ENCODE data around the gene KRTAP4-6. TPM values are rescaled to one million over a fixed set of nuclear protein-coding genes. Genes with fewer than 3 reads are reported as not detected.
A peak's percentile ranks its signal among the peaks of the same experiment; 100 is the strongest.

Gene KRTAP4-6
- total and polyA plus RNA-seq, 2 of the 13 experiments (the other 11 are each of a cell fraction or from before 2014, with no cell fraction given) = not detected

DNA sequence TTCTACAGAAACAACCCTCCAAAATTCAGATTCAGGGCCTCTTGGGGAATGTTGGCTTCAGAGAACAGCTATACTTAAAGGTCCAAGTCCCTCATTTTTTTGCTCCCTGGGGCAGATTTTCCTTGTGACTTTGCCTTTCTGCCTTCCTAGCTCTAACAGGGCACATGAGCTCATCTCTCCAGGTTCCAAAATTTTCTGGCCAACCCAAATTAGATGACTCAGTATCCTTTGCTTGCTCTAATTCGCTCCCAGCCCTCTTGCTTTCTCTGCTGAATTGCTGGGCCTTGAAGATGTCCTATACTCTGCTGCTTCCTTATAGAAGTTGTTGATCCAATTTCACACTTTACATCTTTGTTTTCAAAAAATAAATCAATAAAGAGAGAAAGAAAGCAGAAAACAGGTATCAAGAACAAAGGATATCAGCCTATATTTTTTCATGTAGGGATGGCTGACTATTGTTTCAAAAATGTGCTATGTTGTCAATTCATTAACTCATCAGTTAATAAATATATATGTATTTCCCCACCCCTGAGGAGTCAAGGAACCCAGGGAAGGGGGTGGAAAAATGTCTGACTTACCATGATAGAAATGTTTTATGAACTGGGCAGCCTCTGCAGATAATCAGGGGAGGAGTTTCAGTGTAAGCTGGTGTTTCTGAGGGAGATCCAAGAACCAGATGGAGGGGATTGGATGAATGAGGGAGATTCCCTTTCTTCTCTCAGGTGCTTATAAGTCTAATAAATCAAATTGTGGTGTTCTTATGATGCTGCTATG lies 38.7 kb upstream of the KRTAP4-6 start:
- DNase-seq (ENCODE audit: low spot score) = no peak
- ChIA-PET CTCF (ENCODE audit: low intra/inter-chr PET ratio, low total read pairs) (no interaction called here), POLR2A (no interaction called here)
- no peak for TF ChIP-seq LCORL (IDR thresholded peaks at IDR 0.05)
- TF ChIP-seq LCORL (CRISPR knock-in tag; IDR thresholded peaks at IDR 0.05) = no peak
- TF ChIP-seq MAFK (conservative IDR thresholded peaks at IDR 0.05 in 1 of 2, IDR thresholded peaks at IDR 0.05 in 1 of 2; ENCODE audit: low read length in 2 of 2) = 0 out of 4 replicates have a peak, but pooled peaks of 1 of the 2 experiments have one; percentile 2
- no peak for TF ChIP-seq ZNF143 (CRISPR knock-in tag; IDR thresholded peaks at IDR 0.05)
- TF ChIP-seq, protein P1, sequence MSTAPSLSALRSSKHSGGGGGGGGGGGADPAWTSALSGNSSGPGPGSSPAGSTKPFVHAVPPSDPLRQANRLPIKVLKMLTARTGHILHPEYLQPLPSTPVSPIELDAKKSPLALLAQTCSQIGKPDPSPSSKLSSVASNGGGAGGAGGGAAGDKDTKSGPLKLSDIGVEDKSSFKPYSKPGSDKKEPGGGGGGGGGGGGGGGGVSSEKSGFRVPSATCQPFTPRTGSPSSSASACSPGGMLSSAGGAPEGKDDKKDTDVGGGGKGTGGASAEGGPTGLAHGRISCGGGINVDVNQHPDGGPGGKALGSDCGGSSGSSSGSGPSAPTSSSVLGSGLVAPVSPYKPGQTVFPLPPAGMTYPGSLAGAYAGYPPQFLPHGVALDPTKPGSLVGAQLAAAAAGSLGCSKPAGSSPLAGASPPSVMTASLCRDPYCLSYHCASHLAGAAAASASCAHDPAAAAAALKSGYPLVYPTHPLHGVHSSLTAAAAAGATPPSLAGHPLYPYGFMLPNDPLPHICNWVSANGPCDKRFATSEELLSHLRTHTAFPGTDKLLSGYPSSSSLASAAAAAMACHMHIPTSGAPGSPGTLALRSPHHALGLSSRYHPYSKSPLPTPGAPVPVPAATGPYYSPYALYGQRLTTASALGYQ (CRISPR knock-in tag; IDR thresholded peaks at IDR 0.05) = no peak
- no peak for TF ChIP-seq PHF5A (CRISPR knock-in tag; IDR thresholded peaks at IDR 0.05; ENCODE audit: low read depth, unreplicated experiment)
- Histone ChIP-seq H3K27me3 (ENCODE audit: control insufficient read depth in 1 of 2, insufficient read depth in 2 of 2, low read length in 2 of 2) (peaks cover 0 to 33% of the 10 kb centered on the region in 2 experiments; a peak in 3 of 5 replicates), H2AFZ (ENCODE audit: low read length) (no peak overlapping the region), H4K20me1 (ENCODE audit: insufficient read depth, low read length) (no peaks in the 10 kb centered on the region), H3K4me2 (ENCODE audit: low read depth, low read length) (no peak overlapping the region), H3K27ac (ENCODE audit: extremely low read length, insufficient read depth, low read length) (no peak overlapping the region), H3K9ac (ENCODE audit: insufficient read depth, low read depth, low read length) (no peak overlapping the region), H3K4me1 (ENCODE audit: insufficient read depth, low read length) (no peaks in the 10 kb centered on the region), H3K9me3 (ENCODE audit: low read length) (no peaks in the 10 kb centered on the region), H3K4me3 (replicated peaks in 1 of 3; ENCODE audit: insufficient read depth in 1 of 3, low read depth in 2 of 3, low read length in 3 of 3) (no peak overlapping the region), H3K36me3 (replicated peaks in 1 of 2; ENCODE audit: control insufficient read depth in 1 of 2, insufficient read depth in 2 of 2, low read length in 2 of 2) (no peaks in the 10 kb centered on the region), H3K79me2 (ENCODE audit: insufficient read depth, low read length) (no peaks in the 10 kb centered on the region)
- WGBS (ENCODE audit: low lambda C conversion rate) = 7% methylated on average over 1 of the region's 1 CpG
- FAIRE-seq = no peak
- intact Hi-C loops (cut with micrococcal nuclease; ENCODE audit: unreplicated experiment) = loop anchor here (10.0 kb wide), 1 partner anchor 274 kb away; no protein-coding TSS in a partner anchor
- ATAC-seq = no peak
- in situ Hi-C loops (cut with HindIII; ENCODE audit: extremely low pct_ligation_motif_present, low pct_unique_long_range_greater_than_20kb) = no loop called here
- BruUV-seq (replicated peaks) = no TSS peak
